Activated CD8-positive, alpha-beta memory T cell treated with anti-CD3 and anti-CD28 coated beads, Interleukin-2, amount 10 ng/mL, durations not matched to agents 7 days and 5 days (primary cell): ENCODE results near the gene RBX1. TPM values are rescaled to one million over a fixed set of nuclear protein-coding genes. Genes with fewer than 3 reads are reported as not detected.
"Not testable (repeated sequence)": the region's sequence is repeated elsewhere in the genome, so short reads cannot be mapped to it uniquely, and the experiment has no call there.

ENCODE experiments used
- ATAC-seq: fragments of 150-1000 bp; cut with Tn5 transposase; one replicate; pipeline ENCODE4 v1.10.0; 2021; ENCODE audit warnings: moderate library complexity
- CTCF ChIA-PET: fragments of 350-600 bp; sonication (Branson Sonifier 250); formaldehyde crosslinking; loops from one replicate; lab custom pipeline; 2021; ENCODE audit warnings: antibody characterized with exemption; lab: Charles Lee
- DNase-seq: peaks from one replicate; pipeline ENCODE4 v3.0.0-alpha.2; 2020
- H3K27ac Mint-ChIP-seq: one replicate; pipeline ENCODE4 v1.8.0; 2021; ENCODE audit warnings: mild to moderate bottlenecking, mixed read lengths
- H3K27me3 Mint-ChIP-seq: one replicate; pipeline ENCODE4 v1.8.0; 2021; ENCODE audit warnings: mixed read lengths
- H3K36me3 Mint-ChIP-seq: one replicate; pipeline ENCODE4 v1.8.0; 2021; ENCODE audit warnings: mild to moderate bottlenecking, mixed read lengths
- H3K4me1 Mint-ChIP-seq: one replicate; pipeline ENCODE4 v1.8.0; 2021; ENCODE audit warnings: mixed read lengths
- H3K4me3 Mint-ChIP-seq: one replicate; pipeline ENCODE4 v1.8.0; 2021; ENCODE audit warnings: mild to moderate bottlenecking, moderate library complexity, mixed read lengths
- H3K9me3 Mint-ChIP-seq: one replicate; pipeline ENCODE4 v1.8.0; 2022; ENCODE audit warnings: low read depth, mixed read lengths
- total RNA-seq, 2 experiments: library from RNA; stranded (reverse); gene quantifications; one replicate each; pipeline ENCODE4 v1.2.3, GENCODE V29; 2021

RBX1 gene
- 10 to 100 TPM; 76.9 to 82.8 TPM for total RNA-seq

DNA sequence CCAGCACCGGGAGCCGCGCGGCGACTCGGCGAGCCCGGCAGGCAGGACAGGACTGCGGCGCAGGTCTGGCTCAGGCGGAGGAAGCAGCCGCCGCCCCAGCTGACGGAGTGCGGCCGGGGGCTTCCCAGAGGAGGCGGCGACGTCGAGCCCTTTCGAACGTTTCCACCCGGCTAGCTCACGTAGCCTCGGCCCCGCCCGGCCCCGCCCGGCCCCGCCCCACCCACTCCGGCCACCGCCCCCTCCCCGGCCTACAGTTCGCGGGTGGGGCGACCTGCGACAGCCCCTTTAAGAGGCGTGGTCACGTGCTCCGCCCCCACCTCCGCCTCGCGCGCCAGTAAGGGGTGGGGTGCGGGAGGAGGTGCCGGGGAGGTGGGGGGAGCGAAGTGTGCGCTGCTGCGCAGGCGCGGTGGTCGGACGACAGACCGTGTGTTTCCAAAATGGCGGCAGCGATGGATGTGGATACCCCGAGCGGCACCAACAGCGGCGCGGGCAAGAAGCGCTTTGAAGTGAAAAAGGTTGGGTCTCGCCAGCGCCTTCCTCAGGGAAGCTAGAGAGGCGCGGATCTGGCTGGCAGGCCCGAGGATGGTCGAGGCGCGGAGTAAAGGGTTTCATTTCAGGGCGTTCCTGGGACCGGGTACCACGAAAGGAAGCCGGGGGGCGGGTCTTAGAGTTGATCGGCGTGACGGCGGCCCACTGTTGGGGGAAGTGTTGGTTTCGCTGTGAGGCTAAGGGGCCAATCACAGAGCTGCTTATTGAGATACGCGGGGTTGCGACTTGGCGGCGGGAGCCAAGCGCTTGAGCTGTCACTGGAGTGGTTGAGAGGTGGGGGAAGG lies at the start of gene RBX1:
Gene RBX1 (plus strand): TSS at position 417 of the 833 bp plus-strand sequence. CDS start 21 bp downstream, at position 438.
- H3K9me3 Mint-ChIP-seq, result no peaks in the 10 kb centered on the region
- H3K4me1 Mint-ChIP-seq, result peaks cover 39% of the 10 kb centered on the region
- DNase-seq (peak; percentile 99), ATAC-seq (peak; percentile 82)
- H3K4me3 Mint-ChIP-seq, result peak within 1 kb of the TSS; percentile 96
- H3K36me3 Mint-ChIP-seq, result peaks cover 31% of the 10 kb centered on the region
- peak within 1 kb of the TSS; percentile 98 for H3K27ac Mint-ChIP-seq
- no peaks in the 10 kb centered on the region for H3K27me3 Mint-ChIP-seq
- CTCF ChIA-PET, result interaction anchor here (0.7 to 3.7 kb wide), 7 partner anchors 23 to 287 kb away, joined by 3 to 27 read pairs (median 4); partner anchors contain the start of gene EP300

DNA sequence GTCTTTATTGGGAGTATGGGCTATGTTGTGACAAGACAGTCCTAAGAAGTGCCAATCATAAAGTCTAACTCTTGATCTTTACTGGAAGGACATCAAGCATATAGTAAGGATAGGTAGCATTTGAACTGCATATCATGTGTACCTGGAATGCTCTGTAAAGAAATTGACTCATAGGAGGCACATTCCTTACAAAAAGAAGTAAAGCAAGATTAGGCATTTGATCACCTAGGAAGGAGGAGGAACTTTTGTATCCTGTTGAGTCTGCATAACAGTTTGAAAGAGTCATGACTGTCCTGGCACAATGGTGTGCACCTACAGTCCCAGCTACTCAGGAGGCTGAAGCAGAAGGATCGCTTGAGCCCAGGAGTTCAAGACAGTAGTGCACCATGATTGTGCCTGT lies 47.1 kb upstream of the RBX1 start:
- Mint-ChIP-seq H3K27me3 (no peaks in the 10 kb centered on the region), H3K4me1 (peaks cover 10% of the 10 kb centered on the region), H3K9me3 (no peaks in the 10 kb centered on the region), H3K36me3 (no peaks in the 10 kb centered on the region), H3K4me3 (no peak overlapping the region), H3K27ac (no peak overlapping the region)
- no peak for DNase-seq
- CTCF ChIA-PET, result interaction anchor here (1.3 kb wide), 1 partner anchor 221 kb away, joined by 3 read pairs; no protein-coding TSS in a partner anchor
- ATAC-seq, result no peak

DNA sequence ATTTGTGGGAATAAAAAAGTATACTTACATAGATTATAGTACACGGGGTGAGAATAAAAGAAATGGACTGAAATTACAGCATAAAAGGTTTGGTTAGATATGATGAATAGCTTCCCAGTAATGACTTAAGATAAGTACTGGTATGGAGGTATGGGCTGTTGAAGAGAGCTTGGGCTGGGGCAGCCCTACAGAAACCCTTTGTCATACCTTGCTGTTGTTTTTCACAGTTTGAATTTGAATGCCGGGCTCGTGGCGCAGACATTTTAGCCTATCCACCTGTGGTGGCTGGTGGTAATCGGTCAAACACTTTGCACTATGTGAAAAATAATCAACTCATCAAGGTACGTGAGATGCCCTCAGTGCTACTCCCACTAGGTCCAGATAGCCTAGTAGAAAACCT lies 42.3 kb upstream of the RBX1 start:
- ATAC-seq (no peak), DNase-seq (no peak)
- Mint-ChIP-seq H3K4me1 (no peaks in the 10 kb centered on the region), H3K27ac (no peak overlapping the region), H3K36me3 (peaks cover 1% of the 10 kb centered on the region), H3K27me3 (no peaks in the 10 kb centered on the region), H3K9me3 (no peaks in the 10 kb centered on the region), H3K4me3 (no peak overlapping the region)
- CTCF ChIA-PET, result interaction anchor here (1.8 to 2.3 kb wide), 3 partner anchors 9 to 329 kb away, joined by 4 to 12 read pairs (median 11); no protein-coding TSS in a partner anchor

DNA sequence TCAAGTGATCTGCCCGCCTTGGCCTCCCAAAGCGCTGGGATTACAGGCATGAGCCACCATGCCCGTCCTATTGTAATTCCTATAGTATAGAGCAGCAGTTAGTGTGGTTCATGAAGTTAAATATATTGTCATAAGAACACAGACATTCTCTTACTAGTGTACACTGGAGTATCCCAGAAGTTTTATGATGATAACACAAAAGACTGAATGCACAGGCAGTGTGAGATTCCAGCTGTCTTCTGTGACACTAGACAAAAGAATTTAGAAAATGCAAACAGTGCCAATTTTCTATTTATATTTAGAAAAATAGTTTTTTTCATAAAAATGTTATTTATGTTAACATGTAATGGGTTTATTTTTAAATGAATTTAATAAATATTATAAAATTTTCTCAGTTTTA lies 39.4 kb upstream of the RBX1 start:
- ATAC-seq, result no peak
- H3K36me3 Mint-ChIP-seq, result peaks cover 4% of the 10 kb centered on the region
- CTCF ChIA-PET, result interaction anchor here (1.0 to 1.8 kb wide), 2 partner anchors 10 to 11 kb away, joined by 3 to 10 read pairs; no protein-coding TSS in a partner anchor
- H3K4me3 Mint-ChIP-seq, result no peak overlapping the region
- DNase-seq, result no peak
- H3K27me3 Mint-ChIP-seq, result no peaks in the 10 kb centered on the region
- no peak overlapping the region for H3K27ac Mint-ChIP-seq
- H3K4me1 Mint-ChIP-seq, result no peaks in the 10 kb centered on the region
- H3K9me3 Mint-ChIP-seq, result no peaks in the 10 kb centered on the region

DNA sequence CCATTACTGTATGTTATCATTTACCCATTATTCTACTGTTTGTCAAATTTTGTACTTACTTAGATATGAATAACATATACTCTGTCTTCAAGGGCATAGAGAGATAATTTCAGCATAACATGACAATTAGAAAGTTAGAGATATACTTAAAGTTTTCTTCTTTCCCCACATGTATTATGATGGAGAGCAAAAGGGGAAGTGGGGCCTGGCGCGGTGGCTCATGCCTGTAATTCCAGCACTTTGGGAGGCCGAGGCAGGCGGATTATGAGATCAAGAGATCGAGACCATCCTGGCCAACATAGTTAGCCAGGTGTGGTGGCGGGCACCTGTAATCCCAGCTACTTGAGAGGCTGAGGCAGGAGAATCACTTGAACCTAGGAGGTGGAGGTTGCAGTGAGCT lies 38.2 kb upstream of the RBX1 start:
- ATAC-seq, H3K4me3 Mint-ChIP-seq, H3K36me3 Mint-ChIP-seq, H3K9me3 Mint-ChIP-seq, H3K27me3 Mint-ChIP-seq, H3K27ac Mint-ChIP-seq, H3K4me1 Mint-ChIP-seq, DNase-seq: not testable (repeated sequence)
- CTCF ChIA-PET, result interaction anchor here (1.1 to 1.8 kb wide), 3 partner anchors 10 to 476 kb away, joined by 3 to 10 read pairs (median 4); no protein-coding TSS in a partner anchor

DNA sequence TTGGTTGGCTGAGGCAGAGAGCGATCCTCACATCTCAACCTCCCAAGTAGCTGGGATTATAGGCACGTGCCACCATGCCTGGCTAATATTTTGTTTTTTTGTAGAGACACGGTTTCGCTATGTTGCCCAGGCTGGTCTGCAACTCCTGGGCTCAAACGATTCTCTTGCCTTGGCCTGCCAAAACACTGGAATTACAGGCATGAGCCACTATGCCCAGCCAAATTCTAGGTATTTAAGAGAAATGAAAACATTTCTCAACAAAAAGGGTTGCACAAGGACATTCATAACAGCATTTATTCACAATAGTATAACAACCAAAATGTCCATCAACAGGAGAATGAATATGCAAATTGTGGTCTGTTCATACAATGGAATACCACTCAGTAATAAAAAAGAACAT lies 31.7 kb upstream of the RBX1 start:
- CTCF ChIA-PET, result interaction anchor here (1.0 to 4.7 kb wide), 3 partner anchors 20 to 318 kb away, joined by 3 to 137 read pairs (median 7); partner anchors contain the start of gene CHADL
- Mint-ChIP-seq H3K36me3 (peaks cover 9% of the 10 kb centered on the region), H3K4me1 (peaks cover 4% of the 10 kb centered on the region), H3K9me3 (no peaks in the 10 kb centered on the region), H3K27ac (no peak overlapping the region), H3K27me3 (no peaks in the 10 kb centered on the region), H3K4me3 (no peak overlapping the region)
- ATAC-seq (no peak), DNase-seq (no peak)

DNA sequence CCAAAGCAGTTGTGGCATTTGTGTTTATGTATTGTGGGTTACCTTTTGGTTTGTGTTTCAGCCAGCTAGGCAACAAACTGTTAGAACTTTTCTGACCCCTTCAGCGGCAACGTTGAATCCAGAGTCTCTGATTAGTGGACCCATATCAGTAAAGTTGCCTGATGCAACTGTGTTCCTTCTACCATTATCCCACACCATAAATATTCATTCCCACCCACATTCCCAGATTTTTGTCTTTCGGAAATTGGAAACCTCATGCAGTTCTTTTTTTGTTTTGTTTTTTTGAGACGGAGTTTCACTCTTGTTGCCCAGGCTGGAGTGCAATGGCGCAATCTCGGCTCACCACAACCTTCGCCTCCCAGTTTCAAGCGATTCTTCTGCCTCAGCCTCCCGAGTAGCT lies 30.7 kb upstream of the RBX1 start:
- DNase-seq (no peak), ATAC-seq (no peak)
- CTCF ChIA-PET, result interaction anchor here (4.7 kb wide), 1 partner anchor 317 kb away, joined by 137 read pairs; the partner anchor contains the start of gene CHADL
- Mint-ChIP-seq H3K27ac (no peak overlapping the region), H3K4me3 (no peak overlapping the region), H3K36me3 (peaks cover 9% of the 10 kb centered on the region), H3K9me3 (no peaks in the 10 kb centered on the region), H3K27me3 (no peaks in the 10 kb centered on the region), H3K4me1 (peaks cover 4% of the 10 kb centered on the region)

DNA sequence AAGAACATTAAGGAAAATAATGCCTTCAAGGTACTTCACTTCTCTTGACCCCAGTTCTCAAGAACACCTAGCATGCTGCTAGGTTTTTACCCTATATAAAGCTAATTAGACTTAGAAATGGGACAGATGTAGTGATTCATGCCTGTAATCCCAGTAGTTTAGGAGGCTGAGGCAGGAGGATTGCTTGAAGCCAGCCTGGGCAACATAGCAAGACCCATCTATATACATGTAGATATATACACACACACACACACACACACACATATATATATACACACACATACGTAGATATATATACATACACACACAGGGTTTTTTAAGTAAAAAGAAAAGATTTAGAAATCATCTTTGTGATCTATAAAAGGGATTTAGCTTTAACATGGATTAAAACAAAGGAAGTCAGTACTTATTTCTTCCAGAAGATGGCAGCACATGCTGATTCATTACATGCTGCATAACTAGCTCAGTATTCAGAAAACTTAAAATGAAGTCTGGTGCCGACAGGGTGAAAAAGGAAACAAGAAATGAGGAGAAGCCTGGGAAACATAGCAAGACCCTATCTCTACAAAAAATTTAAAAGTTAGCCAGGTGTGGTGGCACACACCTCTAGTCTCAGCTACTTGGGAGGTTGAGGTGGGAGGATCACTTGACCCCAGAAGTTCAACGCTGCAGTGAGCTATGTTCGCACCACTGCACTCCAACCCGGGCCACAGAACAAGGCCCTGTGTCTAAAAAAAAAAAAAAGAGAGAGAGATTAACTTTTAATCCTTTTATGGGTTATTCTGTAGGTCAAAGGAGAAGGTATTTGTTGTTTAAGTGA lies 28.5 kb upstream of the RBX1 start:
- DNase-seq (no peak), ATAC-seq (peak; percentile 86)
- peaks cover 4% of the 10 kb centered on the region for H3K4me1 Mint-ChIP-seq
- no peaks in the 10 kb centered on the region for H3K9me3 Mint-ChIP-seq
- peaks cover 7% of the 10 kb centered on the region for H3K36me3 Mint-ChIP-seq
- H3K27me3 Mint-ChIP-seq, result no peaks in the 10 kb centered on the region
- CTCF ChIA-PET, result interaction anchor here (0.6 to 4.7 kb wide), 64 partner anchors 8 to 859 kb away, joined by 3 to 137 read pairs (median 4); partner anchors contain the start of genes CHADL, EP300, RANGAP1 and RBX1
- H3K4me3 Mint-ChIP-seq, result no peak overlapping the region
- H3K27ac Mint-ChIP-seq, result peak overlapping the region; percentile 69

DNA sequence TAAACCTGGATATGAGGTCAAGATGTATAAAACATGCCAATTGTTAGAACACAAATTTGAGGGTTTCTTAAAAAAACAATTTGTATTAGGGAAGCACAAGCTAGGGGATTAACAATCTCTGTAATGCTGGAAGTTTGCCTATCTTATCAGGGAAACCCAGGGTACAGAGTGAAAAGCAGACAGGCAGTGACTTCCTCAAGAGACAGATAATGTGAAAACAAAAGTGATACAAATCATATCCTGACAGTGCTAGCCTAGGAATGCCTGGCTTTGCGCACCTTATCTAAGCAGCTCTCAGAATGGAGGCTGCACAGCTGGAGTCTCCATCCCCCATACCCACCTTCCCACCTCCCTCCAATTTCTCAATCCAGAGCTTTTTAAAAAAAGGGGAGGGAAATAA lies 22.5 kb upstream of the RBX1 start:
- peaks cover 4% of the 10 kb centered on the region for H3K36me3 Mint-ChIP-seq
- no peaks in the 10 kb centered on the region for H3K27me3 Mint-ChIP-seq
- no peaks in the 10 kb centered on the region for H3K9me3 Mint-ChIP-seq
- no peak overlapping the region for H3K4me3 Mint-ChIP-seq
- CTCF ChIA-PET, result interaction anchor here (1.1 to 5.7 kb wide), 3 partner anchors 23 to 309 kb away, joined by 3 to 34 read pairs (median 3); partner anchors contain the start of gene RBX1
- no peak overlapping the region for H3K27ac Mint-ChIP-seq
- no peak for DNase-seq
- ATAC-seq, result no peak
- H3K4me1 Mint-ChIP-seq, result no peaks in the 10 kb centered on the region

DNA sequence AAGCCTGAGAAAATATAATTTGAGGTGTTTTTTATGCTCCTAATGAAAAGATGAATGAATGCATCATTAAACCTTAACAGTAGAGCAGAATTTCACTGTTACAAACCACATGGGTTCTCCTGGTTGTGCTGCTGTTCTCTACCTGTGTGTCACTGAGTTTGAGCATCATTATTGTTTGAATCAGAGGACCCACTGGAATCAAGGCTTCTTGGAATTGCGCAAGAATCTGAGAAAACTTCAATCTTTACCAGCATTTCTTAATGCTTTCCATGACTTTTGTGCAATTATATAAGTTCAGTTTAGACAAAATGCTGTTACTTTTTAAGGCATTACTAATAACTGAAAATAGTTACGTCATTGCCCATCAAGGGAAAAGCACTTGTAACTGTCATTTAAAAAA lies 18.8 kb upstream of the RBX1 start:
- Mint-ChIP-seq H3K4me3 (no peak overlapping the region), H3K36me3 (no peaks in the 10 kb centered on the region), H3K27me3 (no peaks in the 10 kb centered on the region), H3K9me3 (no peaks in the 10 kb centered on the region), H3K27ac (no peak overlapping the region), H3K4me1 (no peaks in the 10 kb centered on the region)
- CTCF ChIA-PET, result interaction anchor here (1.0 to 1.7 kb wide), 2 partner anchors 10 to 305 kb away, joined by 3 to 6 read pairs; no protein-coding TSS in a partner anchor
- no peak for ATAC-seq
- no peak for DNase-seq

DNA sequence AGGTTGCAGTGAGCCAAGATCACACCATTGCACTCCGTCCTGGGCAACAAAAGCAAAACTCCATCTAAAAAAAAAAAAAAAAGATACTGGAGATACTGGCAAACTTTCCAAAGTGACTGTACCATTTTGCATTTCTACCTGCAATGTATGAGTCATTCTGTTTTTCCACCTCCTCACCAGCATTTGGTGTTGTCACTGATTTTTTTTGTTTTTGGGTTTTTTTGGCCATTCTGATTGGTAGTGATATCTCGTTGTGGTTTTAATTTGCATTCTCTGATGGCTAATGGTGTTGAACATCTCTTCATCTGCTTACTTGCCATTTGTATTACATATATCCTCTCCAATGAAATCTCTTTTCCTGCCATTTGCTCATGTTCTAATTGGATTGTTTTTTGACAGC lies 12.0 kb upstream of the RBX1 start:
- ATAC-seq, result no peak
- H3K9me3 Mint-ChIP-seq, result no peaks in the 10 kb centered on the region
- H3K4me1 Mint-ChIP-seq, result peaks cover 5% of the 10 kb centered on the region
- no peak overlapping the region for H3K27ac Mint-ChIP-seq
- CTCF ChIA-PET, result no interaction called here
- no peaks in the 10 kb centered on the region for H3K27me3 Mint-ChIP-seq
- H3K36me3 Mint-ChIP-seq, result no peaks in the 10 kb centered on the region
- no peak overlapping the region for H3K4me3 Mint-ChIP-seq
- no peak for DNase-seq

DNA sequence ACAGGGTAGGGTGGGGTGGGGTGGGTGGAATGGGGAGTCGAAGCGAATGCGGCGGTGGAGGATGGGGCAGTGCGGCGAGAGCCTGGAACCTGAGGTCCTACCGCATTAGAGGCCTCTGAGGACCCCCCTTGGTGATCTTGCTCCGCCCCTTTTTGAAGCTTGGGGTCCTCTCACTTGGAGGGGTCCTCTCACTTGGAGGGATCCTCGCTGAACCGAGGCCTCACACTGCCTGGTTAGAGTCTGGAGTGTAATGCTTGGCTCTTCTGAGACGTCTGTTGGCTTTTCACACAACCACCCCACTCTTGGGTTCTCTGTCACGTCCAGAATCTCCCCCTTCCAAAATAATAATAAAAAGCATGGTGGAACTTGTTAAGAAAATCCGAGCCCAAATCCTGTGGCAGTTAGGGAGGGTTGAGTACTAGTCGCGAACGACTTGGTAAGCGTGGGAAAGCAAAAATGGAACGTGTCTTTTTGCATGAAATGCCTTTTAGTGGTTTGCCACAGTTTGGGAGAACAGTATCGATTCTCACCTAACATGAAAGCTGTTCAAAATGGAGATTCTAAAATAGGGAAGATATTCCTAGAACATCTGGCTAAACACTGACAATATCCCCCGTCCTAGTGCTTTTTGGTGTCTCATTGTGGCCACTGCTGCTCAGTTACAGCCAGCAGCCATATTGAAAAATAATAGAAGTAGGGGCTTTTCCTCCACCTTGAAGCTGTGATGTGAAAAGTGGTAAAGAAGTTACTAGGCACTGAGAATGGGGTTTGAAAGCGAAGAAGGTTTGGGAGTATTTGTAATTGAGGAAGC lies 822 bp downstream of the RBX1 start:
- peak; percentile 3 for ATAC-seq

More for the DNA sequence above, 822 bp downstream of the RBX1 start:
- no peak for DNase-seq
- Mint-ChIP-seq H3K27ac (peak overlapping the region; percentile 98), H3K27me3 (no peaks in the 10 kb centered on the region), H3K36me3 (peaks cover 31% of the 10 kb centered on the region), H3K4me3 (peak overlapping the region; percentile 96), H3K9me3 (no peaks in the 10 kb centered on the region), H3K4me1 (peaks cover 35% of the 10 kb centered on the region)
- CTCF ChIA-PET, result interaction anchor here (1.3 to 3.7 kb wide), 6 partner anchors 30 to 286 kb away, joined by 3 to 27 read pairs (median 6); partner anchors contain the start of gene EP300
